HG03060 (cell line): ENCODE data around the gene ATXN10.
"Not testable (repeated sequence)": the region's sequence is repeated elsewhere in the genome, so short reads cannot be mapped to it uniquely, and the experiment has no call there.

Source experiments
- ATAC-seq: cut with Tn5 transposase; IDR thresholded peaks from one replicate; pipeline ENCODE4 v1.9.1; 2021; ENCODE audit warnings: low read depth, moderate number of reproducible peaks; ENCODE audit not compliant: unreplicated experiment

Gene ATXN10

DNA sequence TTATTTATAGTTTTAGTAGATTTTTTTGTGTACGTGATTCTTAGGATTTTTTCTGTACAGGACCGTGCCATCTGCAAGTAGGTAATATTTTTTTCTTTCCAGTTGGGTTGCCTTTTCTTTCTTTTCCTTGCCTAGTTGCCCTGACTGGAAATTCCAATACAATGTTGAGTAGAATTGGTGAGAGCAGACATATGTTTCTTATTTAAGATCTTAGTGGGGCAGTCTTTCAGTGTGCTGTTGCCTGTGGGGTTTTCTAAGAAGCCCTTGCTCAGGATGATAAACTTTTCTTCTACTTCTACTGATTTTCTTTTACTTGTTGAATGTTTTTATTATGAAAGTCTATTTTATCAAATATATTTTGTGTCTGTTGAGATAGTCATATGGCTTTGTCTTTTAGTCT, 33.0 kb downstream of the ATXN10 start:
- no peak for ATAC-seq

DNA sequence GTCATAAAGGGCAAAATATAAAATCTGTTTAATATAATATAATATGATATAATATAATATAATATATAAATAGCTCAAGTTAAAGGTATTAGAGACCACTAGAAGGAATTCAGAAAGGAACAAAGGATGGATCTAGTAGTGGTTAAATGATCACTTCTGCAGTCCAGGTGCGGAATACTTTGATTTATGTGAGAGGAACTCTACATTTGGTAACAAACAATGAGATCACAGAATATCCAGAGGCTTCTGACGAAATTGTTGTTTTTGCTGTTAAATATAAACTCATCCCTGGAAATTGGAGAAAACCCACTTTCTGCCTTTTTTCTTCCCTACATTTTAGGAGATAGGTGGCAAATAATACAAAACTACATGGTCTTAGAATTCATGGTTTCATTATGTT, 36.0 kb downstream of the ATXN10 start:
- ATAC-seq = no peak

DNA sequence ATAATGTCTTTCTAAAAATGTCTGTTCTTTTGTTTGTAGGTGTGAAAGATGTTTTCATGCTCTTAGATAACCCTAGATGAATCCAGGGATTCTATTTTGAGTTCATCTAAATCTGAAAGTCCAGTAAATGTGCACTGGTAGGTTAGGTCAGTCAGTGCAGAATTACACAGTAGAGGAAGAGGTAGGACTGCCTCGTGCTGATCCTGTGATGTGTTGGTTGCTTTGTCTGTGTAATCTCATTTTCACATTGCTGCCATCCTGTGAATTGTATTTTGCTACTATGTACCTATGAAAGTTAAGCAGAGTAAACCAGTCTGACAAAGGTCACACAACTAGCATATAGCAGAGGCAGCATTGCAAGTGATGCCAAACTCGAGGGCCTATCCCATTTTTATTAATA, 36.5 kb downstream of the ATXN10 start:
- ATAC-seq = no peak

DNA sequence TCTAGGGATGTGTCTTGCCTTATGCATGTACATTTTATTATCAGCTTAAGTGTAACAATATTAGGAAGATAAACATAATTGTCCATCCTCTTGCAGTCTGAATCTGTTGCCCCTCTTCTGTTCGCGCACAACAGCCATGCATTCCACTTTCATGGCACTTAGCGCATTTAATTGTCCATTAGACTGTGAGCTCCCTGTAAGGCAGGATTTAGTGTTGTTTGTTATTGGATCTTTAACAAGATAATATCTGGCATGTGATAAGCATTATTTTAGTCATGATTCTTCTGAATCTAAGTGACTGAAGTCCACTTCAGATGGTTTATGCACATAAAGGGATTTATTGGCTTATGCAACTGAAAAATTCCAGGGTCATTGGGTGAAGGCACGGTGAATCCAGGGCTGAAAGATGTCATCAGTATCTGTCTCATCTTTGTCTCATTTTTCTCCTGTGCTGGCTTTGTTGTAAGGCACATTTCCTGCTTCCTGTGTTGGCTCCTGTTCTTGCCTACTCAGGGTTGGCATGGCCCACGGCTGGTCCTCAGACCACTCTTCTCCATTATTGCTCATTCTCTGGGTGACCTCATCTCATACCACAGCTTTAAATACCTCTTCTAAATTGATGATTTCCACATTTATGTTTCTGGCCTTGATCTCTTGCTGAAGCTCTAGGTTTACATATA, 37.6 kb downstream of the ATXN10 start:
- ATAC-seq = no peak

DNA sequence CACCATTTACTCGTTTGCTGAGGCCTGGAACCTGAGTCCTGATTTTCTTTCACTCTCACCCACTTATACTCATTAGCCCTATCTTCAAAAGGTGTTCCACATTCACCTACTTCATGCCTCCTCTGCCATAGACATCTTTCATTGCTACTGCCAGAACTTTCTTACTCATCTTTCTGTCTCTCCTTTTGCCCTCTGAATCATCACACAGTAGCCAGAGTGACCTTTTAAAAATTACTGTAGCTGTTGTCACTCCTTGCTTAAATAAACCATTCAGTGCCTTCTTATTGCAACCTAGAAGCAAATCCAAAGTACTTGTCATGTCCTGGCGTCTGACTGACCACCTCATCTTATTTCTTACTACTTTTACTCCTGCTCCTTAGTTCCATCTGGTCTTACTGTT, 38.2 kb downstream of the ATXN10 start:
- no peak for ATAC-seq

DNA sequence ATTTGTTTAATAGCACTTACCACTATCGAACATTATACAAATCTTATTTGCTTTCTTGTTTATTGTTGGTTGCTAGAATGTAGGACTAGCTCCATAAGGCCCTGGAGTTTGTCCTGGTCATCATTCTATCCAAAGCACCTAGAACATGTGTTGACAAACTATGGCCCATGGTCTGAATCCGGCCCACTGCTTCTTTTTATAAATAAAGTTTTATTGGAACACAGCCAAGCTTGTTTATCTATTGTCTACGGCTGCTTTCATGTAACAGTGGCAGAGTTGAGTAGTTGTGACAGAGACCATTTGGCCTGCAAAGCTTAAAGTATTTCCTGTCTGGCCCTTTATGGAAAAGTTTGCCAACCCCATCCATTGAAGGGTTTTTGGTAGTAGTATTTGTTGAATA, 38.8 kb downstream of the ATXN10 start:
- no peak for ATAC-seq

DNA sequence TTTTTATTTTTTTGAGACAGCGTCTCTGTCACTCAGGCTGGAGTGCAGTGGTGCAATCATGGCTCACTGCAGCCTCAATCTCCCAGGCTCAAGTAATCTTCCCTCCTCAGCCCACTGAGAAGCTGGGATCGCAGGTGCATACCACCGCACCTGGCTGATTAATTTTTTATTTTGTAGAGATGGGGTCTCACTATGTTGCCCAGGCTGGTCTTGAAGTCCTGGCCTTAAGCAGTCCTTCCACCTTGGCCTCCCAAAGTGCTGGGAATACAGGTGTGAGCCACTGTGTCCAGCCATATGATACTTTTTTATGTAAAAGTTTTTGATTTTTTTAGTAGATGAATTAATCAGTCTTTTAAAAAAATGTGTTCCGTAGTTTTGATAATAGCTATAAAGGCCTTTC, 42.8 kb downstream of the ATXN10 start:
- not testable (repeated sequence) for ATAC-seq

DNA sequence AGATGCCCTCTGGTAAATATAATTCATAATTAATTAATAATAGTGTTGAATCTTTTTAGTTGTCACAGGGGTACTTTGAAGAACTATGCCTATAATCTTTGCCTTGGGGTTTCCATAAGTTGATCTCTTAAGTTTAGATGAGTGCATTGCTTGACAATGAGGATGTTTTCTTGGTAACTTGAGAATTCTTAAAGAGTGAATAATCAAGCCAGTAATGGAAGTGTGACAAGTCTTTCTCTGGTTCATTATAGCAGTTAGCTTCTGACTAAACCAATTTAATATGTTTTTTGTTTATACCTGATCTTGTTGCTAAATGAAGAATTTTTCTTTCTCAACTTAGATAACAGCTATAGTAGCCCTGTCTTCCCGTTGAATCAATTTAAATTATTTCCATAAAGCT, 46.2 kb downstream of the ATXN10 start:
- no peak for ATAC-seq

DNA sequence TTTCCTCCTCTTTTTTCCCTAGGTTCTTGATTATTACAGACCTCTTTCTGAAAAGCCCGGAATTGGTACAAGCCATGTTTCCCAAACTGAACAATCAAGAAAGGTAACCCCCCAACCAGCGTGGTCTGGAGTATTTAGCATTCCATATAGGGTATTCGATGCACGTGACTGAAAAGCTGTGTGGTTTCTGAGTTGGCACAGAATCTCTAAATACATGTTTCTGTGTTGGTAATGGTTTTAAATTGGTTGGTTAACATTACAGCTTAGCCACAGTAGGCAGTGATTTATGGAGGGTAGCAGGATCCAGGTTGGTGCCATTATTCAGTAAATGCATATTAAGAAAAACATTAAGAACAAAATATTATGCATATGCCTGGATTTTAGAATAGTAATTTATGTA, 46.8 kb downstream of the ATXN10 start:
- ATAC-seq = no peak

DNA sequence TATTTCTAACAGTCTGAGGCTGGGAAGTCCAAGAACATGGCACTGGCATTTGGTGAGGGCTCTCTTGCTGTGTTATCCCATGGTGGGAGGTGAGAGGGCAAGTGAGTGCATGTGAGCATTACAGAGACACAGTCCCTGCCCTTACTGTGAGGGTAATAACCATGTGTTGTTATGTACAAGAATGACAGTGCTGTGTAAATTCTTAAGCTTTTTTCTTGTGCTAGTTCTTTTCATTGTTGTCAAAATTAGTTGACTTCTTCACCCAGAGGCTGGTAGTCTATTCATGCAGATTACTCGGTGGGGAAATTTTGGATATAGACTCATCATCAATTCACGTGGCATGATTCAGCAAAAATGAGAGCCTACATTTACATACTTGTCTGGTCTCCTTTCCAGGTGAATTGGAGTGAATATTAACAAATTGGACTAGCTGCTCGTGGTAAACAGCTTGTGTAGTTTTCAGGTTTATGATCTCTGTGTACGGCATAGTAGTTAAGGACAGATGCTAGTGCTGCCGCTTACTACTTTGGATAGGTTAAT, 49.3 kb downstream of the ATXN10 start:
- ATAC-seq = no peak

DNA sequence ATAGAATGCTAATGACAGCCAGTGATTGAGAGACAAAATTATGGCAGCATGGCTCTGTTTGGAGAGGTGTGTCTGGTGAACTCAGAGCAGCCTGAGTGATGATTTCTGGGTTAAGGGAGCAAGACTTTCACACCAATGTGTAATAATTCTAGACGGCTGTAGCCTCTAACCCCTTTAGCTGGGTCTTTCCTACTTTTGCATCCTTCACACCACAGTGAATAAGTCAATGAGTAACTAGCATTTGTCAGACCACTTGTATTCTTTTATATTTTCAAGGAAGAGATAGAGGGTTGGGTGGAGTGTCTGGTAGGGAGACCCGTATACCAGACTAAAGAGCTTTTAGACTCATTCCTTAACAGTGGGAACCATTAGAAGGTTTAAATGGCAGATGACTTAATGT, 50.4 kb downstream of the ATXN10 start:
- ATAC-seq = no peak

DNA sequence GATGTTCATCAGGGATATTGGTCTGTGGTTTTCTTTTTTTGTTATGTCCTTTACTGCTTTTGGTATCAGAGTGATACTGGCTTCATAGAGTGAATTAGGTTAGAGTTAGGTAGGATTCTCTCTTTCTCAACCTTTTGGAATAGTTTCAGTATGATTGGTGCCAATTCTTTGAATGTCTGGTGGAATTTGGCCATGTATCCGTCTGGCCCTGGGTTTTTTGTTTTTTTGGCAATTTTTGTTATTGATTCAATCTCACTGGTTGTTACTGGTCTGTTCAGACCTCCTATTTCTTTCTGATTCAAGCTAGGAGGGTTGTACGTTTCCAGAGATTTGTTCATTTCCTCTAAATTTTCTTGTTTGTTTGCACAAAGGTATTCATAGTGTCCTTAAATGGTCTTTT, 54.4 kb downstream of the ATXN10 start:
- no peak for ATAC-seq

DNA sequence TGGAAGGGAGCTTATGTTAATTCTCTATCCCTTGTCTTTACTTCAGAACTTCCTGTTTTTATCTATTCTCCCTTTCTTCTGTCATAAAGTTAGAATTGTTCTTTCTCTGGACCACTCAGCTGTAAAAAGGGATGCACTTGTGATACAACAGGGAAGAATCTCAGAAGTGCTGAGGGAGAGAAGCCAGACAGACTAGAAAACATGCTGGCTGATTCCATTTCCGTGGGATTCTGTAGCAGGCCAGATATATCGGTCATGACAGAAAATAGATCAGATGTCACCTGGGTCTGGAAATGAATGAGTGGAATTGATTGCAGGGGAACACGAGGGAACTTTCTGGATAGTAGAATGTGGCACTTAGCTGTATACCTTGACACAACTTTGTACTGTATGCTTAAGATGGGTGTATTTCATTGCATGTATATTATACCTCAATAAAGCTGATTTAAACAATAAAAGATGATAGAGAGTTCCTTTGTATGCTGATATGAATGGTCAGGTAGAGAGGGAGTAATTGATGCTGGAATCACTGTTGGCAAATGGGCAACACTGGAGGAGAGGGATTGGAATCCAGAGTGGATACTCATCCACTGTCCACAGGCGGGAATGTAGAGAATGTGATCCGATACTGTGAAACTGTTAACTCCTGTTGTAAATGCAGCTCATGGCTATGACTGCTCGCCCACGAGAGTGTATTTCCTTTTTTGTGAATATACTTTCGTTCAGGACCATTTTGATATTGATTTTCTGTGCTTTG, 59.6 kb downstream of the ATXN10 start:
- no peak for ATAC-seq

DNA sequence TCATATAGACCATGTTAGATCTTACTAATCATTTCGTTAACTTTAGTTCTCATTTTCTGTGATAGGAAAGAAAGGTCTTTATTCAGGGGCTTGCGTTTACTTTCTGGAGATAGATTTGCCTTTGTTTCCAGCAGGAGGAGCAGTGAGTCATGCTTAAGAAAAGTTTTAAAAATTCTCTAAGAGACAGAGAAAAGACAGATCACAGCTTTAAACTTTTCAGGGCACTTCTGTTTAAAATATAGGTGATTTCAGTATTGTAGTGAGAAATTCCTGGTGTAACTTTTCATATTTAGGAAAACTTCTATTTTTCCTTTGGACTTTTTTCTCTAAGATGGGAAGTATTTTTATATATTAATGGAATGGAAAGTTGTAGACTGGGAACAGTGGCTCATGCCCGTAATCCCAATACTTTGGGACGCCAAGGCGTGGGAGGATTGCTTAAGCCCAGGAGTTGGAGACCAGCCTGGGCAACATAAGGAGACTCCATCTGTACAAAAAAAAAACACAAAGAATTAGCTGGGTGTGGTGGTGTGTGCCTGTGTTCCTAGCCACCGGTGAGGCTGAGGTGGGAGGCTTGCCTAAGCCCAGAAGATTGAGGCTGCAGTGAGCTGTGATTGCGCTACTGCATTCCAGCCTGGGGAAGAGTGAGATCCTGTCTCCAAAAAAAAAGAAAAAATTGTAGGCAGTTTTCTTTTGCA, 60.3 kb downstream of the ATXN10 start:
- no peak for ATAC-seq

DNA sequence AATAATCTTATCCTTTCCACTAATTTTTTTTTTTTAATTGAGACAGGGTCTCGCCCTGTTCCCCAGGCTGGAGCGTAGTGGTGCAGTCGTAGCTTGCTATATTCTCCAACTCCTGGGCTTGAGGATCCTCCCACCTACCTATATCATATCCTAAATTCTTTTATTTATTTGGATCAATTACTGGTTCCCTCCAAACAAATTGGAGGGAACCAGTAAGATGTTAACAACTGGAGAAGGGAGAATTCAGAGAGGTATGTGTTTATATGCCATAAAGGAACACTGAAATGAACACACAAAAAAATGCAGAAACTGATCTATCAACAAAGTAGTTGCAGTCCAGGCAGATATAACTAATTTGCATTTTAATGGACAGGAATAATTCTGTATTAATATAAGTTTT, 63.6 kb downstream of the ATXN10 start:
- no peak for ATAC-seq

DNA sequence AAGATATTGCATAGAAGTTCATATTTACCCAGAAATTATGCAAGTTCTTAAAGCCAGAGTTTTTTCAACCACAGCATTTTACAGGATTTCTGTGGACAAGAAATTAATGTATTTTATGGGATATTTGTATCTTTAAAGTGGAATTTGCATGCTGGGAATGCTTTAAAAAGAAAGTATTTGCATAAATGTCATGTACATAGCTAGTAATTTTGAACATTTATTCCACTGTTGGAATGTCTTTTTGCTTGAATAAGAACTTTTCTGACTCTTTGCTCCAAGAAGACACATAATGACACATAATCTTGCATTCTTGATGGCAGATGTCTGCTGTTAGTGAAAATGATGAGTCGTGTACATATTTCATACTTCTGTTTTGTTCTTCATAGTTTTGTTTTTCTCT, 66.6 kb downstream of the ATXN10 start:
- ATAC-seq = no peak

DNA sequence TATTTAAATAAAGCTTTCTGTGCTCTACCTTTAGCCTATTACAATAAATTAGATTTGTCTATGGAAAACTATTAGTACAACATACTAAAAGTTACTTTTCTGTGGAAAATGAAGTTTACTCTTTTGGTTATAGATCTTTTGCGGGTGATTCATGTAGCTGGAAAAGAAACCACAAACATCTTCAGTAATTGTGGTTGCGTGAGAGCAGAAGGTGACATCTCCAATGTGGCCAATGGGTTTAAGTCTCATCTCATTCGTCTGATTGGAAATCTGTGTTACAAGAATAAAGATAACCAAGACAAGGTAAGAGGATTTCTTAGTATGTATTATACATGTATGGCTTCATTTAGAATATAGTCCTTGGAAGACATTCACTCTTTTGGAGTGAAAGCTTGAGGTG, 68.6 kb downstream of the ATXN10 start:
- no peak for ATAC-seq

DNA sequence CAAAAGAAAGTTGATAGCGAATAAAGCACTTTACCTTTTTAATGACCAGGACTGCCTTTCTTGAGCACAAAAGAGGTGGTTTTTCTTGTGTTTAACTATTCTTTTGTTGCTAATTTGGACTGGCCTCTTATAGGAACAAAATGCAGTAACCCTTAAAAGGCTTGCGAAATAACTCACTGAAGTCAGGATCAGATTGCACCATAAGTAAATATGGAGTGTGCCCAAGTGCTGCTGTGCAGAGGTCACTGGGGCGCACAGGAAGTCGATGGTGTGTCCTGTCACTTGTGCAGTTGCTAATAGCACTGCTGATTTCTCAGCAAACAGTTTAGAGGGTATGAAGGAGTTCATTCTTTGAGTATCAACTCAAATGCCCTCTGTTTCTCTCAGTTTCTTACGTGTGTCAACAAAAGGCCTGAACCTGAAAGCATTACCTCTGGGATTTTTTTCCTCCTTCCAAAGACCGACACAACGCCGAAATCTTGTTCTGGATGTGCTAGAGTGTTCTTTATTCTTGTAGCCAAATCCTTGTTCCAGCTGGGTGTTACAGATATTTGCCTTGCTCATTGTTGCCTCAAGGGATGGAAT, 71.3 kb downstream of the ATXN10 start:
- ATAC-seq = no peak

DNA sequence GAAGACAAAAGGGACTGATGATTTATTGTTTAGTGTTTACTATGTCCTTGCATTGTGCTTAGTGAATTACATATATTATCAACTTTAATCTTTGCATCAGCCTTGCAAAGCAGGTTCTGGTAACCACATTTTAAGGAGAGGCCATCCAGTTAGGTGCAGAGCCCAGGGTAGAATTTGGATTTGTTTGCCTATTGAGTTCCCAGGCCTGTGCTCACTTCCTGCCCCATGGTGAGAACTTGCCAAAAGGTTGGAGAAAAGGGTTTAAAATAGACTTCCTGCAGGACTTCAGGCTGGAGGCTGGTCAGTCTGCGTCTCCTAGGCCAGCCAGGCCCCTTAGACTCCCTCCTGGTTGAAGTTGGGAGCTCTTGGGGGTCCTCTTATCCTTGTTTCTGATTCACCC, 72.1 kb downstream of the ATXN10 start:
- ATAC-seq = no peak

DNA sequence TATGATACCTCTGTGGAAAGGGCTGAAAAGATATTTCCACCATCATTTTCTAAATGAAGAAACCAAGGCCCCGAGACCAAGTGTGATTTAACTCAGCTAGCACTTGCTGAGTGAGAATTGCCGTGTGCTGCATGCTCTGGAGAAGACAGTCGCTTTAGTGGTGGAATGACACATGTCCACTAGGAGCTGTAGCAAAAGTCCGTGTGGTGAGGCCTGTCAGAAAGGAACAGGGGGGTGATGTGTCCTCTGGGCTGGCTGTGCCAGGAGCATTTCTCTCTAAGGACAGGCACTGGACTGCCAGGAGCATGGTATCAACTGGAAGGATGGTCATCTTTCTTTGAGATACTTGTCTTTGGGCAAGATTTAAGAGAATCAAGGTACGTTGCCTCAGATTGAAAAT, 72.8 kb downstream of the ATXN10 start:
- no peak for ATAC-seq

DNA sequence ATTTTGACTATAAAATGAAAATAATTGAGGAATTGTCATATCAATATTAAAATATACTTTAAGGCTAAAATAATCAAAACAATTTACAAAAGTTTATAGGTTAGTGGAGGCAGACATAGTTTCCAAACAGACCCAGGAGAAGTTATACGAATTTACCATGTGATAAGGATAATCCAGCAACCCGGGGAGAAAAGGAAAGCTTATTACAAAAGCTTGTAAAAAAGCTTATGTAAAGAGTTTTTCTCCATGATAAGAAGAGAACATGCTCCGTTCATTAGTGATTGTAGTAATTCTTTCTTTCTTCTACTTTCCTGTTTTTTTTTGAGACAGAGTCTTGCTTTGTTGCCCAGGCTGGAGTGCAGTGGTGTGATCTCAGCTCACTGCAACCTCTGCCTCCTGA, 79.0 kb downstream of the ATXN10 start:
- ATAC-seq = no peak
